Astrocyte (in vitro differentiated cells and primary cell): Measurements from ENCODE around the gene CPEB2. TPM values are rescaled to one million over a fixed set of nuclear protein-coding genes. Genes with fewer than 3 reads are reported as not detected.

Experiments
- DNase-seq: peaks from one replicate; pipeline ENCODE4 v3.0.0-alpha.2; 2010; ENCODE audit warnings: low read depth
- FAIRE-seq: peaks from 2 replicates; lab custom pipeline; 2011; peaks lifted over from hg19 to GRCh38; lab: Jason Lieb, UNC
- H2AFZ ChIP-seq: 2 replicates; pipeline ENCODE4 v1.6.0; 2012; ENCODE audit warnings: low read depth, low read length, inconsistent platforms
- H3K27ac ChIP-seq: 2 replicates; pipeline ENCODE4 v1.5.1; 2011; ENCODE audit warnings: low read depth, low read length, inconsistent platforms
- H3K27me3 ChIP-seq: 2 replicates; pipeline ENCODE4 v1.6.0; 2011; ENCODE audit warnings: low read length, inconsistent platforms; ENCODE audit not compliant: insufficient read depth
- H3K36me3 ChIP-seq: 2 replicates; pipeline ENCODE4 v1.5.1; 2011; ENCODE audit warnings: low read length, inconsistent platforms; ENCODE audit not compliant: insufficient read depth
- H3K4me1 ChIP-seq: 2 replicates; pipeline ENCODE4 v1.5.1; 2011; ENCODE audit warnings: low read length, inconsistent platforms; ENCODE audit not compliant: insufficient read depth
- H3K4me2 ChIP-seq: 2 replicates; pipeline ENCODE4 v1.6.0; 2012; ENCODE audit warnings: low read length, inconsistent platforms
- H3K4me3 ChIP-seq: 2 replicates; pipeline ENCODE4 v1.5.1; 2011; ENCODE audit warnings: low read depth, mild to moderate bottlenecking, low read length, inconsistent platforms; ENCODE audit not compliant: insufficient read depth
- H3K79me2 ChIP-seq: 2 replicates; pipeline ENCODE4 v1.6.0; 2012; ENCODE audit warnings: mild to moderate bottlenecking, low read length, inconsistent platforms; ENCODE audit not compliant: insufficient read depth
- H3K9ac ChIP-seq: 2 replicates; pipeline ENCODE4 v1.6.0; 2012; ENCODE audit warnings: mild to moderate bottlenecking, low read length, inconsistent platforms
- H3K9me3 ChIP-seq: 2 replicates; pipeline ENCODE4 v1.5.1; 2012; ENCODE audit warnings: low read depth, mild to moderate bottlenecking, low read length, inconsistent platforms; ENCODE audit not compliant: insufficient read depth
- H4K20me1 ChIP-seq: 2 replicates; pipeline ENCODE4 v1.6.0; 2012; ENCODE audit warnings: low read length, inconsistent platforms; ENCODE audit not compliant: insufficient read depth
- H3K27ac Mint-ChIP-seq: one replicate; pipeline ENCODE4 v1.8.0; 2021; ENCODE audit warnings: mild to moderate bottlenecking, mixed read lengths; ENCODE audit not compliant: unreplicated experiment
- H3K27me3 Mint-ChIP-seq: one replicate; pipeline ENCODE4 v1.8.0; 2021; ENCODE audit warnings: low read depth, mixed read lengths; ENCODE audit not compliant: unreplicated experiment
- H3K36me3 Mint-ChIP-seq: one replicate; pipeline ENCODE4 v1.8.0; 2021; ENCODE audit warnings: low read depth, mixed read lengths; ENCODE audit not compliant: unreplicated experiment
- H3K4me1 Mint-ChIP-seq: one replicate; pipeline ENCODE4 v1.8.0; 2021; ENCODE audit warnings: low read depth, mixed read lengths; ENCODE audit not compliant: unreplicated experiment
- H3K4me3 Mint-ChIP-seq: one replicate; pipeline ENCODE4 v1.8.0; 2021; ENCODE audit warnings: mild to moderate bottlenecking, moderate library complexity, mixed read lengths; ENCODE audit not compliant: unreplicated experiment
- H3K9me3 Mint-ChIP-seq: one replicate; pipeline ENCODE4 v1.8.0; 2021; ENCODE audit warnings: mild to moderate bottlenecking, mixed read lengths; ENCODE audit not compliant: unreplicated experiment
- EZH2 ChIP-seq: IDR thresholded peaks from 2 replicates; pipeline ENCODE4 v1.6.1; 2012; ENCODE audit warnings: mild to moderate bottlenecking, low read length, inconsistent platforms; ENCODE audit not compliant: insufficient read depth
- total RNA-seq: library from RNA; stranded (reverse); gene quantifications from 2 replicates; pipeline ENCODE4 v1.2.1, GENCODE V29; 2021
- TF ChIP-seq, protein P1 (sequence below): IDR thresholded peaks from 2 replicates; pipeline ENCODE4 v1.5.1; 2011; ENCODE audit warnings: low read depth, mild to moderate bottlenecking, inconsistent platforms, low read length, moderate library complexity; ENCODE audit not compliant: insufficient read depth

The CPEB2 gene
- total RNA-seq, 1 donor from 2014 or later: 47.3 TPM

GRCh38 chr4:15004739-15005301 is 2.5 kb downstream of the CPEB2 start:
- FAIRE-seq: peak; percentile 20
- Histone ChIP-seq H3K9ac (peak overlapping the region; percentile 93), H3K4me3 (peak overlapping the region; percentile 85), H2AFZ (peak overlapping the region; percentile 25), H3K4me2 (peak overlapping the region; percentile 85), H3K9me3 (no peaks in the 10 kb centered on the region), H3K4me1 (peaks cover 7% of the 10 kb centered on the region), H4K20me1 (peaks cover 39% of the 10 kb centered on the region), H3K27ac (peak overlapping the region; percentile 98), H3K36me3 (peaks cover 19% of the 10 kb centered on the region), H3K27me3 (no peaks in the 10 kb centered on the region), H3K79me2 (peaks cover 60% of the 10 kb centered on the region)
- H3K36me3 Mint-ChIP-seq: peaks cover 2% of the 10 kb centered on the region
- DNase-seq: peak; percentile 60
- TF ChIP-seq EZH2: no peak
- TF ChIP-seq, protein P1, sequence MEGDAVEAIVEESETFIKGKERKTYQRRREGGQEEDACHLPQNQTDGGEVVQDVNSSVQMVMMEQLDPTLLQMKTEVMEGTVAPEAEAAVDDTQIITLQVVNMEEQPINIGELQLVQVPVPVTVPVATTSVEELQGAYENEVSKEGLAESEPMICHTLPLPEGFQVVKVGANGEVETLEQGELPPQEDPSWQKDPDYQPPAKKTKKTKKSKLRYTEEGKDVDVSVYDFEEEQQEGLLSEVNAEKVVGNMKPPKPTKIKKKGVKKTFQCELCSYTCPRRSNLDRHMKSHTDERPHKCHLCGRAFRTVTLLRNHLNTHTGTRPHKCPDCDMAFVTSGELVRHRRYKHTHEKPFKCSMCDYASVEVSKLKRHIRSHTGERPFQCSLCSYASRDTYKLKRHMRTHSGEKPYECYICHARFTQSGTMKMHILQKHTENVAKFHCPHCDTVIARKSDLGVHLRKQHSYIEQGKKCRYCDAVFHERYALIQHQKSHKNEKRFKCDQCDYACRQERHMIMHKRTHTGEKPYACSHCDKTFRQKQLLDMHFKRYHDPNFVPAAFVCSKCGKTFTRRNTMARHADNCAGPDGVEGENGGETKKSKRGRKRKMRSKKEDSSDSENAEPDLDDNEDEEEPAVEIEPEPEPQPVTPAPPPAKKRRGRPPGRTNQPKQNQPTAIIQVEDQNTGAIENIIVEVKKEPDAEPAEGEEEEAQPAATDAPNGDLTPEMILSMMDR: no peak
- peaks cover 14% of the 10 kb centered on the region for H3K4me1 Mint-ChIP-seq
- peak overlapping the region; percentile 93 for H3K4me3 Mint-ChIP-seq
- H3K27me3 Mint-ChIP-seq: no peaks in the 10 kb centered on the region
- H3K9me3 Mint-ChIP-seq: peaks cover 2% of the 10 kb centered on the region
- H3K27ac Mint-ChIP-seq: peak overlapping the region; percentile 87

DNA sequence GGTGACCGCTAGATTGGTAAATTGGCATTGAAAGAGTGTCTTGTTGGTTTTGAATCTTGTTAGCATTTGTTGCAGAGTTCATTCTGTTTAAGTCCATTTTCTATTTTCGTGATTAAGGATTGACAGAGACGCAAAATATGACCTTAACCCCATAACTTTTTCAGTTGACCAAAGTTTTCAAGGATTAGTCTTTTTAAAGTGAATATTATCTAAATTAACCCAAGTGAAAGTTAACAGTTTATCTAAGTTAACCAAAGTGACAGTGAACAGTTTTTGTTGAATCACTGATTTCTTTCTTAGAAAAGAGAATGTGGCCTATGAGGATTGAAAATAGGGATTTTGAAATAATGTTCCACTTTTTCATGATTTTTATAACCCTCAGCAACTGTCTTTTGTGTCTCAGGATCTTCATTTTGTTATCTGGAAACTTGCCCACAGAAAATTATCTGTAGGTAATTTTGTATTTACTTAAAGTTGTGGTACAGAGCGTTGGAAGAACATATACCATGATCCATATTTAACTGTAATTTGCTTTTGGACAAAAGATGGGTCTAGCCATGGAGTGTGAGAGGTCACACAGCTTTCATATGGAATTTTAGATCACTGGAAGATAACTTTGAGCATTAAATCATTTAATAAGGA is 3.3 kb downstream of the CPEB2 start:
- H3K4me1 Mint-ChIP-seq: peaks cover 18% of the 10 kb centered on the region
- TF ChIP-seq, protein P1: no peak
- no peak for TF ChIP-seq EZH2
- H3K27ac Mint-ChIP-seq: peak overlapping the region; percentile 87
- Histone ChIP-seq H3K27me3 (no peaks in the 10 kb centered on the region), H3K4me2 (peak overlapping the region; percentile 85), H3K9me3 (no peaks in the 10 kb centered on the region), H3K4me1 (peaks cover 7% of the 10 kb centered on the region), H4K20me1 (peaks cover 44% of the 10 kb centered on the region), H2AFZ (no peak overlapping the region), H3K36me3 (peaks cover 25% of the 10 kb centered on the region), H3K4me3 (peak overlapping the region; percentile 85), H3K27ac (peak overlapping the region; percentile 98), H3K9ac (peak overlapping the region; percentile 93), H3K79me2 (peaks cover 68% of the 10 kb centered on the region)
- peak overlapping the region; percentile 93 for H3K4me3 Mint-ChIP-seq
- H3K36me3 Mint-ChIP-seq: peaks cover 9% of the 10 kb centered on the region
- peaks cover 2% of the 10 kb centered on the region for H3K9me3 Mint-ChIP-seq
- FAIRE-seq: no peak
- H3K27me3 Mint-ChIP-seq: no peaks in the 10 kb centered on the region
- DNase-seq: no peak
